Right lobe of liver (tissue), 6 donors: Measurements from ENCODE around the gene POU5F1. TPM values are rescaled to one million over a fixed set of nuclear protein-coding genes. Genes with fewer than 3 reads are reported as not detected.
"Not testable (repeated sequence)": the region's sequence is repeated elsewhere in the genome, so short reads cannot be mapped to it uniquely, and the experiment has no call there.

Experiments
- ATAC-seq, 4 donors: fragments of 200-7000 bp; cut with Tn5 transposase; one replicate each; pipeline ENCODE4 v1.9.1; 2020; ENCODE audit warnings: mild to moderate bottlenecking in 4 of 4, moderate library complexity in 4 of 4
- DNase-seq, 3 donors: peaks; one replicate each; pipeline ENCODE4 v3.0.0-alpha.2; 2020
- H3K27ac ChIP-seq, 3 donors: fragments of 200-600 bp; one replicate each; pipeline ENCODE4 v1.8.0; 2022
- H3K27me3 ChIP-seq, 2 donors: fragments of 200-600 bp; one replicate each; pipeline ENCODE4 v1.8.0; 2022
- H3K36me3 ChIP-seq, 4 donors: fragments of 200-600 bp; sonication (generic) in 1 of 4; one replicate each; pipeline versions ENCODE4 v1.5.1 to v1.8.0; 2017 to 2022; ENCODE audit warnings: control low read depth in 1 of 4
- H3K4me1 ChIP-seq, 4 donors: fragments of 200-600 bp; sonication (generic) in 1 of 4; one replicate each; pipeline versions ENCODE4 v1.5.1 to v1.8.0; 2017 to 2022; ENCODE audit warnings: control low read depth in 1 of 4
- H3K4me3 ChIP-seq, 3 donors: fragments of 200-600 bp; one replicate each; pipeline ENCODE4 v1.8.0; 2022
- H3K9me3 ChIP-seq, 4 donors: fragments of 200-600 bp; sonication (generic) in 1 of 4; one replicate each; pipeline versions ENCODE4 v1.5.1 to v1.8.0; 2017 to 2022; ENCODE audit warnings: control low read depth in 1 of 4
- CTCF ChIP-seq, 4 donors: fragments of 200-600 bp in 3 of 4; fragments of 450-650 bp in 1 of 4; IDR thresholded peaks; one replicate each; pipeline versions ENCODE4 v1.5.1 to v1.8.0; 2016 to 2022; ENCODE audit warnings: antibody characterized with exemption in 4 of 4, mild to moderate bottlenecking in 2 of 4
- POLR2A ChIP-seq: fragments of 450-650 bp; IDR thresholded peaks from one replicate; pipeline ENCODE4 v1.6.1; 2017; ENCODE audit warnings: antibody characterized with exemption, mild to moderate bottlenecking
- WGBS: methylation state at CpG from one replicate; pipeline ENCODE4 v1.1.6; 2018; ENCODE audit warnings: low coverage, low lambda C conversion rate; ENCODE audit not compliant: insufficient coverage; ENCODE audit errors: missing lambda C conversion rate; 5-methylcytosine and 5-hydroxymethylcytosine counted together
- intact Hi-C, 2 donors: fragments of 100-400 bp; cut with DNase I; formaldehyde crosslinking; loops; one replicate each; pipeline versions ENCODE4 v1.11.2 to v1.14.1; 2022
- total RNA-seq, 6 experiments: library from RNA; depleted of rRNA in 2 of 6; stranded (reverse); fragments of >200 nt in 2 of 6; fragmentation: NEBNext Ultra II Directional in 3 of 6; extraction: Animal tissue kit (Norgen Biotek cat#: 25700) in 3 of 6; gene quantifications; one replicate each; pipeline versions ENCODE4 v1.1.0 to v1.2.4, GENCODE V29; 2016 to 2023
- donor health status: DM: no; HTN: yes; CAD: no.
- donor health status: DM: no; HTN: no; CAD: no.
- donor health status: DM: no; HTN: no; CAD: no.
- donor health status: DM: no; HTN: yes; CAD: no.
- donor health status: DM: no; HTN: yes; CAD: no.

The POU5F1 gene
- total RNA-seq, 6 experiments from 2014 or later = 0.71 to 3.8 (median 2.6) TPM

- TF ChIP-seq POLR2A (peak; percentile 90), CTCF (IDR thresholded peaks at IDR 0.05) (no peak)
- DNase-seq = peak; percentile 94 to 95 (median 94)
- intact Hi-C loops = loop anchor here (5.0 kb wide), 2 partner anchors 165 to 170 kb away; no protein-coding TSS in a partner anchor
- Histone ChIP-seq H3K4me3 (peak overlapping the region; percentile 54 to 72 (median 72)), H3K27ac (peak overlapping the region; percentile 94 to 99 (median 95)), H3K9me3 (no peaks in the 10 kb centered on the region), H3K4me1 (peaks cover 0 to 6% (median 0%) of the 10 kb centered on the region in 4 donors), H3K27me3 (no peaks in the 10 kb centered on the region), H3K36me3 (no peaks in the 10 kb centered on the region)
- 0% methylated on average over 36 of the region's 45 CpGs for WGBS
- ATAC-seq = peak; percentile 86 to 92 (median 87)
Measured at GRCh38 chr6:31197559-31198305, 27.2 kb upstream of the POU5F1 start.

- ATAC-seq, DNase-seq, H3K4me1 ChIP-seq, H3K9me3 ChIP-seq, H3K27me3 ChIP-seq, H3K36me3 ChIP-seq: not testable (repeated sequence)
- H3K27ac ChIP-seq = peak overlapping the region; percentile 94 to 99 (median 95)
- H3K4me3 ChIP-seq = peak overlapping the region in 1 of 3 donors; percentile 72
- intact Hi-C loops = loop anchor here (5.0 kb wide), 2 partner anchors 166 to 171 kb away; no protein-coding TSS in a partner anchor
- WGBS = 68% methylated on average over 10 of the region's 25 CpGs
Measured at GRCh38 chr6:31196251-31197022, 26.0 kb upstream of the POU5F1 start.

DNA sequence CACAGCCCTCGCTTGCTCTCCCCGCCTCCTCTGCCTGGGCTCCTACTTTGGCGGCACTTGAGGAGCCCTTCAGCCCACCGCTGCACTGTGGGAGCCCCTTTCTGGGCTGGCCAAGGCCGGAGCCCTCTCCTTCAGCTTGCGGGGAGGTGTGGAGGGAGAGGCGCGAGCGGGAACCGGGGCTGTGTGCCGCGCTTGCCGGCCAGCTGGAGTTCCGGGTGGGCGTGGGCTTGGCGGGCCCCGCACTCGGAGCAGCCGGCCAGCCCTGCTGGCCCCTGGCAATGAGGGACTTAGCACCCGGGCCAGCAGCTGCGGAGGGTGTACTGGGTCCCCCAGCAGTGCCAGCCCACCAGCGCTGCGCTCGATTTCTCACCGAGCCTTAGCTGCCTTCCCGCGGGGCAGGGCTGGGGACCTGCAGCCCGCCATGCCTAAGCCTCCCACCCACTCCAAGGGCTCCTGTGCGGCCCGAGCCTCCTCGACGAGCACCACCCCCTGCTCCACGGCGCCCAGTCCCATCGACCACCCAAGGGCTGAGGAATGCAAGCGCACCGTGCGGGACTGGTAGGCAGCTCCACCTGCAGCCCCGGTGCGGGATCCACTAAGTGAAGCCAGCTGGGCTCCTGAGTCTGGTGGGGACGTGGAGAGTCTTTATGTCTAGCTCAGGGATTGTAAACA is 25.0 kb upstream of the POU5F1 start:
- 100% methylated on average over 4 of the region's 41 CpGs for WGBS
- not testable (repeated sequence) for H3K4me3 ChIP-seq, H3K36me3 ChIP-seq, H3K4me1 ChIP-seq, H3K27ac ChIP-seq, H3K27me3 ChIP-seq, DNase-seq, ATAC-seq, H3K9me3 ChIP-seq
- intact Hi-C loops = loop anchor here (5.0 kb wide), 2 partner anchors 167 to 172 kb away; no protein-coding TSS in a partner anchor

GRCh38 chr6:31194061-31194834 is 23.8 kb upstream of the POU5F1 start:
- H3K27ac ChIP-seq = no peak overlapping the region
- H3K36me3 ChIP-seq = no peaks in the 10 kb centered on the region
- intact Hi-C loops = loop anchor here (5.0 kb wide), 1 partner anchor 57 kb away; the partner anchor contains the start of gene PSORS1C2 (in 2 of the 2)
- WGBS = 57% methylated on average over 6 of the region's 6 CpGs
- H3K4me1 ChIP-seq = peaks cover 0 to 6% (median 0%) of the 10 kb centered on the region in 4 donors
- no peak for TF ChIP-seq POLR2A
- TF ChIP-seq CTCF (IDR thresholded peaks at IDR 0.05) = no peak
- no peaks in the 10 kb centered on the region for H3K27me3 ChIP-seq
- H3K9me3 ChIP-seq = no peaks in the 10 kb centered on the region
- DNase-seq = no peak
- H3K4me3 ChIP-seq = no peak overlapping the region
- no peak for ATAC-seq

- no peak overlapping the region for H3K27ac ChIP-seq
Measured at GRCh38 chr6:31193206-31193605, 22.7 kb upstream of the POU5F1 start.

More at GRCh38 chr6:31193206-31193605, 22.7 kb upstream of the POU5F1 start:
- intact Hi-C loops = loop anchor here (5.0 kb wide), 1 partner anchor 56 kb away; the partner anchor contains the start of gene PSORS1C2 (in 2 of the 2)
- WGBS = 79% methylated on average over 6 of the region's 8 CpGs
- no peak for ATAC-seq
- H3K4me3 ChIP-seq = no peak overlapping the region
- no peaks in the 10 kb centered on the region for H3K36me3 ChIP-seq
- no peaks in the 10 kb centered on the region for H3K9me3 ChIP-seq
- TF ChIP-seq CTCF (IDR thresholded peaks at IDR 0.05) = no peak
- TF ChIP-seq POLR2A = no peak
- no peaks in the 10 kb centered on the region for H3K27me3 ChIP-seq
- DNase-seq = no peak
- H3K4me1 ChIP-seq = peaks cover 0 to 6% (median 0%) of the 10 kb centered on the region in 4 donors
